HG02973 (cell line): Measurements from ENCODE around the gene SFTA2.
A peak's percentile ranks its signal among the peaks of the same experiment; 100 is the strongest.
"Not testable (repeated sequence)": the region's sequence is repeated elsewhere in the genome, so short reads cannot be mapped to it uniquely, and the experiment has no call there.

Experiments
- ATAC-seq: cut with Tn5 transposase; IDR thresholded peaks from one replicate; pipeline ENCODE4 v1.9.1; 2021; ENCODE audit warnings: moderate library complexity; ENCODE audit not compliant: unreplicated experiment

Gene SFTA2

DNA sequence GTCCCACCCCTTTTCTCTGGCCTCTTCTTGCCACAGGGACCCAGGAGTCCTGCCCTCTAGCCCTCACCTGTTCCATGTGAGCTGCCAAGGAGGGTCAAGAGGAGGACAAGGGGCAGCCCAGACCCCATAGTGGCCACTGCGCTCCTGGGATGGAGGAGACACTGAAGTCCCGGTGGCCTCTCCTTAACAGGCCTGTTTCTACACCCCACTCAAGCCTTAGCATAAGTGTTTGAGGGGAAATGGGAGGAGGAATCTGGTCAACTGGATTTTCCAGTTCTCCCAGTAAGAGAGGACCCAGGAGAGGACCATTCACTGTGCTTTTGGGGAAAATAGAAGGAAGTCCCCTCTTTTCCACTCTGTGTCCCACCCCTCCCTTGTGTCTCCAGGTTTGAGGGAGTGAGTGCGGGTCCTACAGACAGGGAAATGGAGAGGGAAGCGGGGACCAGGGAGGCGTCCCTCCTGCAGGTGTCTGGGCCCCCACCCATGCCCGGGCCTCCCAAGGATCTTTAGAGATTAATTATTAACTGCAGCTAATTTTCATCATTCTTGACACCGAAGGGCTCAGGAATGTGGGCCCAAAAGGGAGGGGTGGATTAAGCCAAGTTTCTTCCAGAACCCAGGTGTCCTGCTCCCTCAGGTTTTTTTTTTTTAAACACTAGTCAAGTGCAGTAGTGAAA lies at the start of gene SFTA2:
Gene SFTA2 (minus strand): TSS at position 202 of the 677 bp plus-strand sequence. CDS start 74 bp downstream, at position 128.
- ATAC-seq, result no peak

DNA sequence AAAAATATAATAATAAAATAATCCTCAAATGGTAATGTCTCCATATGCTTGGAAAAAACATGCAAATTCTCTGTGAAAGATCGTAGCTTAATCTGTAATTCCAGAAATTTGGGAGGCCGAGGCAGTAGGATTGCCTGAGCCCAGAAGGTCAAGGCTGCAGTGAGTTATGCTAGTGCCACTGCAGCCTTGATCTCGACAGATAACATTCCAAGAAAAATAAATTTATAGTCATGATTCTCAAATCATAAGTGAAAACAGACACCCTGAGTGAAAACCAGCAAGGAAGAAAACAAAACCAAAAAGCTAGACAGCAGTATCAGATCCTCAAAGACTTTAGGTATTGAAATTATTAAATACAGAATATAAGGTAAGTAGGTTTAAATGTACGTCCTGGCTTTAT lies 47.7 kb upstream of the SFTA2 start:
- no peak for ATAC-seq

GRCh38 chr6:30979141-30979540 lies 47.2 kb upstream of the SFTA2 start:
- no peak for ATAC-seq

- no peak for ATAC-seq
Measured at GRCh38 chr6:30974490-30975252, 42.7 kb upstream of the SFTA2 start.

DNA sequence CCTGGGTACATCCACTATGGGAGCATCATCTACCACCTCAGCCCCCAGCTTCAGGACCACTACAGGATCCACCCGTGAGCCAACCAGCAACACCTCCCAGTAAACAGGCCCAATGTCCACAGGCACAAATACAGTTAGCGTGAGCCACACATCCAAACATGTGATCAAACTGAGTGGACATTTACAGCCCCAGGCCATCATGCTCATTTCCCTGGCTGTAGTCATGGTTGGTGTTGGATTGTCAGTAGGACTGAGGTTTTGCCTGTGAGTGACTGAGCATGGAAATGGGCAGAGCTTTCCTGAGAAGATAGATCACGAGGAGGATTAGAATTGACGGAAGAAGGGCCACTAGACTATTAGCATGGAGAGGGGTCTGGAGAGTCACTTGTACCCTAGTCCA lies 40.8 kb upstream of the SFTA2 start:
- no peak for ATAC-seq

DNA sequence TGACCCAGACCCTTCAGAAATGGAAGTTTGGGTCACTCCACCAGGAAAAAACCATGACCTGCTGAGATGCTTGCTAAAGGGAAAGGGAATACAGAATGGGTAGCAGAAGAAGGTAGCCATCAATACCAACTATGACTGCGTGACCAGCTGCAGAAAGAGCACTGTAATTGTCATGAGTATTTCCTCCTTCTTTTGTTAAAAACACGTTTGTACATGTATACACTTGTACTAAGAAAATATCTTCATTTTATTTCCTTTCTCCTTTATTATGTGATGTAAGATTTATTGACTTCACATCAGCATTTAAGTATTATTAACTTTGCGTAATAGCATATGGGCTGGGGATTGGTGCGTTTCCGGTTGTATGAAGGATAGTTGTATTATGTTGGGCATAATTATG lies 39.0 kb upstream of the SFTA2 start:
- no peak for ATAC-seq

- not testable (repeated sequence) for ATAC-seq
Measured at GRCh38 chr6:30969171-30969570, 37.2 kb upstream of the SFTA2 start.

DNA sequence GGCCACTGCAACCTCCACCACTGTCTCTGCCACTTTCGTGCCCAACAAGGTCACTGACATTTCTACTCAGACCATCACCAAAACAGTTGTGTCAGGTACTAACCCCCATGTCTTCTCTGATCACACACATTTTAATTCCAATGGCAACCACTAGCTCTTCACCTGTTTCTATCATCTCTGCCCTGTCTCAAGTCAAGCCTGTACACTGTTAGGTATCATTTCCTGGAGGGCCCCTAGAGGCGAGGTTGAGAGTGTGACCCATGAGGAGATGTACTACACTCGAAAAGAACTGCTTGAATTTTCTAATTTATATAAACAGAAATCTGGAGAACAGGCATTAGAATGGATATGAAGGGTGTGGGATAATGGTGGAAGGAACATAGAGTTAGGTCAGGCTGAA lies 34.2 kb upstream of the SFTA2 start:
- ATAC-seq, result no peak

- ATAC-seq, result no peak
Measured at GRCh38 chr6:30965140-30965601, 33.2 kb upstream of the SFTA2 start.

DNA sequence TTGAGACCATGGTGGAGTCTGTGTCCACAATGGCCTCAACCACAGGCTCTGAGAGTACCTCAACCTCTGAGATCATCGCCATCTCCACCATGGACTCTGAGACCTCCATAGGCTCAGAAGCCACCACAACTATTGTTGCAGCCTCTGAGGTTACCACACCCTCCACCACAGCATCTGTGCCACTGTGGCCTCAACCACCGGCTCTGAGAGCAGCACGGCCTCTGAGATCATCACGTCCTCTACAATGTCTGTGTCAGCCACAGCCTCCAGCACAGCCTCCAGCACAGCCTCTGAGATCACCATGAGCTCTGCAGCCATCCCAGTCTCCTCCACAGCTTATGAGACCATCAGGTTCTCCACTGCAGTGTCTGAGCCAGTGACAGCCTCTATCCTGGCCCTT lies 32.1 kb upstream of the SFTA2 start:
- ATAC-seq, result no peak

GRCh38 chr6:30963641-30964040 lies 31.7 kb upstream of the SFTA2 start:
- ATAC-seq, result no peak

GRCh38 chr6:30962716-30963115 lies 30.7 kb upstream of the SFTA2 start:
- ATAC-seq, result no peak

DNA sequence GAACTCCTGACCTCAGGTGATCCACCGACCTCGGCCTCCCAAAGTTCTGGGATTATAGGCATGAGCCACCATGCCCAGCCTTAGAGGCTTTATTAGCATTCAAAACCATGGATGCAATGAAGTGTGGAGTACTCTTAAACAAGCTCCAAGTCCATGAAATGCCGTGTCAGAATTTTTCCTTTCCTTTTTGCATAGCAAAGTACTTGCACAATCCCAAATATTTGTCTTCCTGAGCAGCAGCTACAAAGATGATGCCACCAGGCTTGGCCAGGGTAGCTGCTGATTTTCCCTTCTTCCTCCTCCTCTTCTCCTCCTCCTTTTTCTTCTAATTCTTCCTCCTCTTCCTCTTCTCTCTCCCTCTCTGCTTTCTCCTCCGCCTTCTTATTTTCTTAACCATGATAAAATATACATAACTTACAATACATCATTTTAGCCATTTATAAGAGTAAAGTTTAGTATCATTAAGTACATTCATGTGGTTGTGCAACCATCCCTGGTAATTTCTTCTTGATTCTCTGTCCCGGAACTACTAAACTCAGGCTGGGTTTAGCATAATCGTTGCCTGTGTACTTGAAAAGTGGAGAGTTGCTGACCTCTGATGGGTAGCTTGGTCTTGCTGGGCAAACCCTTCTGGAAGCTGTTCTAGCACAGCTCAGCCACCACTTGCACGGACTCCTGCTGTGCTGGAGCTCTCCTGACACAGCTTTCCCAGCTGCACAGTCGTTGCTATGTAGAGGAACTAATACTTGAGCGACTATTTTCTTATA lies 29.1 kb upstream of the SFTA2 start:
- no peak for ATAC-seq

- ATAC-seq, result no peak
Measured at GRCh38 chr6:30957716-30958115, 25.7 kb upstream of the SFTA2 start.

DNA sequence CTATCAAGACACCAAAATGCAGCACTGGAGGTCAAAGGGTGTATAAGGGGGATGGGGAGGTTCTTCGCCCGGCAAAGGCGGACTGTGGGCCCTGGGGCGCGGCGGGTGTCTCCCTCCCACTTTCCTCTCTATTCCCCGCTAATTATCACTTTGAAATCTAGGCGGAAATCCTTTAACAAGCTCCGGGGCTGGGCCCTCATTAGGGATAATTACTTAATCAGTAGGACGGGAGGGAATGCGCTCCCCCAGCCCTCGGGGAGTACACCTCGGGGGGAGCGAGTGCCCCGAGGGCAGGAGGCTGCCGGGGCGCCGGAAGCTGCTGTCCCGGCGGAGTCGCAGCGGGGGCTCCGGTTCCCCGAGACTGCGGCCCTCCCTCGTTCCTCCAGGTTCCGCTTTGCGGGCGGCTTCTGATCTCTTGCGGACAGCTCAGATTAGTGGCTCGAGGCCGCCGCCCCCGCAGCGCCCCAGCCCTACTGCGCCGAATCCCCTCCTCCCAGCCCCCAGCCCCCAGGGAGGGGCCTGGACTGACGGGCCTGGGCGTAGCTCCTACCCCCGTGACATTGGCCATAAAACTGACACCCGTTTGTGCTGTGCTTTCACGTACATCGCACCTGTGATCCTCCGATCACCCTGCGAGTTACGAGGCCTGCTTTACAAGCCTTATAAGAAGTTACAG lies 23.5 kb upstream of the SFTA2 start:
- peak; percentile 50 for ATAC-seq

DNA sequence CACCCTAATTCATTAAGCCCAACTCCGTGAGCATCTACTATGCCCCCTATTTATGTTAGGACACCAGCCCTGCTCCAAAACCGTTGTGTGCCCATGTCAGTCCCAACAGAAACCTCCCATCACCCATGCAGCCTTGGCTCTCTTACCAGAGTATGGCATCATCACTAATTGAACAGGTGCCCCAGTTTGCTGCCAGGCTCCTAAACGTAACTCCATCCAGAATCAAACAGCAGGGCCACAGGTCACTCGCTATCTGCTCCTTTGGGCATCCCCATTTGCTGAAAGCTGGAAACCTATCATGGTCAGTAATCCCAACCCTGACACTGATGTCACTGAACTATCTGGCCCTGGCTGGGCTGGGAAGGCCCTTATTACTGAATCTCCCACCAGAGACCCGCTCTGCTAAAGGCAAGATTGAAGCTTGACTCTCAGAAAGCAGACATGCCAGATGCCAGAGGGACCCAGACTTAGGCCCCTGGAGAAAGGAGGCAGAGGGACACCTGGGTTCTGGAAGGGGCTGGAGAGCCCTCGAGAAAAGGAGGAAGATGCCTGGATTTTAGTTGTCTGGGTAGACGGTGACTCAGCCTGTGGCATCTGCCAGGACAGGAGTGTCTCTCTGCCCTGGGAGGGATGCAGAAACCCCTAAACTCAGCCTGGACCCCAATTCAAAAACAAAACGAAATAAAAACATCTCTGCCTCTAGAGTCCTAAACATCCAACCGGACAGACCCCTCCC lies 22.8 kb upstream of the SFTA2 start:
- no peak for ATAC-seq

GRCh38 chr6:30951907-30952469 lies 20.0 kb upstream of the SFTA2 start:
- no peak for ATAC-seq

DNA sequence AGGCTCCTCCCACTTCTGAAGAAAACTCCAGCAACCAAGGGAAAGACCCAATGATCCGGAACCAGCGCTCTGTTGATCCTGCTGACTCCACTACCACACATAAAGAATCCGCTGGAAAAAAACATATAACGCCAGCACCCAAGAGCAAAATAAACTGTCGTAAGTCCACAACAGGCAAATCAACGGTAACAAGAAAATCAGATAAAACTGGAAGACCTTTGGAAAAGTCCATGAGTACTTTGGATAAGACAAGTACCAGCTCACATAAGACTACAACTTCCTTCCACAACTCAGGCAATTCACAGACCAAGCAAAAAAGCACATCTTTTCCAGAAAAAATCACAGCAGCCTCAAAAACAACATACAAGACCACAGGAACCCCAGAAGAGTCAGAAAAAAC lies 16.8 kb upstream of the SFTA2 start:
- no peak for ATAC-seq

DNA sequence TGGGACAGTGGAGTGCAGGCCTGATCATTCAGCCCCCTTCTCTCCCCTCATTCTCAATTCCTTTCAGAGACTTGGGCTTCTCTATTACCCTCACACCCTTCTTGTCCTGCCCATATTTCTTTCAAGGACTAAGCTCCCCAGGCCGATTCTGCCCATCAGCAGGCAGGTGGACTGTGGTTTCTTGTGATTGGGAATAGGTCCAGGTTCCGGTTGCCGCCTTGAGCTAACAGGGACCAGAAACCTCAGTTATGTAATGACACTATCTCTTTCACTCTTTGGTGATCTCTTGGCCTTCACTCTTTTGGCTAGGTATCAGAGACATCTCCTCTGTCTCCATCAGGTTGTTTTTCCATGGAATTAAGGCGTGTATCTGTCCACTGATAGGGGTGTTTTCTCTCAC lies 15.3 kb upstream of the SFTA2 start:
- no peak for ATAC-seq

- no peak for ATAC-seq
Measured at GRCh38 chr6:30945281-30945680, 13.3 kb upstream of the SFTA2 start.
